H9 (cell line): ENCODE results near the gene ISG20L2. TPM values are rescaled to one million over a fixed set of nuclear protein-coding genes. Genes with fewer than 3 reads are reported as not detected.
A peak's percentile ranks its signal among the peaks of the same experiment; 100 is the strongest.

Experiments used
- DNase-seq: peaks from one replicate; pipeline ENCODE4 v3.0.0-alpha.2; 2017
- H2AFZ ChIP-seq: one replicate; pipeline ENCODE4 v1.6.1; 2013; ENCODE audit warnings: mild to moderate bottlenecking, low read length, control low read depth, moderate library complexity
- H2AK5ac ChIP-seq: 2 replicates; pipeline ENCODE4 v1.6.1; 2013; ENCODE audit warnings: low read length, control low read depth, mixed read lengths; ENCODE audit not compliant: insufficient read length
- H2BK120ac ChIP-seq: one replicate; pipeline ENCODE4 v1.6.1; 2013; ENCODE audit warnings: low read depth, mild to moderate bottlenecking, low read length, control low read depth, inconsistent platforms; ENCODE audit not compliant: poor library complexity, severe bottlenecking
- H2BK12ac ChIP-seq: 2 replicates; pipeline ENCODE4 v1.6.1; 2013; ENCODE audit warnings: low read length, control low read depth, mixed read lengths, low read depth; ENCODE audit not compliant: insufficient read length
- H2BK15ac ChIP-seq: 2 replicates; pipeline ENCODE4 v1.6.1; 2013; ENCODE audit warnings: low read depth, low read length, control low read depth
- H2BK20ac ChIP-seq: one replicate; pipeline ENCODE4 v1.6.1; 2013; ENCODE audit warnings: low read depth, mild to moderate bottlenecking, low read length, control low read depth, inconsistent platforms; ENCODE audit not compliant: poor library complexity, severe bottlenecking
- H2BK5ac ChIP-seq: 2 replicates; pipeline ENCODE4 v1.6.1; 2013; ENCODE audit warnings: low read length, control low read depth, mixed read lengths; ENCODE audit not compliant: insufficient read length
- H3K14ac ChIP-seq: 2 replicates; pipeline ENCODE4 v1.6.1; 2013; ENCODE audit warnings: low read length, control low read depth; ENCODE audit not compliant: insufficient read depth
- H3K18ac ChIP-seq: 2 replicates; pipeline ENCODE4 v1.6.1; 2013; ENCODE audit warnings: low read depth, mild to moderate bottlenecking, mixed read lengths, low read length, control low read depth; ENCODE audit not compliant: insufficient read length
- H3K23ac ChIP-seq: 2 replicates; pipeline ENCODE4 v1.6.1; 2013; ENCODE audit warnings: low read length, control low read depth, mixed read lengths, low read depth; ENCODE audit not compliant: insufficient read length
- H3K23me2 ChIP-seq: 2 replicates; pipeline ENCODE4 v1.6.1; 2013; ENCODE audit warnings: low read depth, mild to moderate bottlenecking, mixed read lengths, low read length, control low read depth; ENCODE audit not compliant: insufficient read length, poor library complexity, severe bottlenecking
- H3K27ac ChIP-seq: 2 replicates; pipeline ENCODE4 v1.5.1; 2013; ENCODE audit warnings: low read length, control low read depth, mixed read lengths, low read depth; ENCODE audit not compliant: insufficient read length
- H3K27me3 ChIP-seq: 2 replicates; pipeline ENCODE4 v1.6.1; 2013; ENCODE audit warnings: low read length, control low read depth, inconsistent platforms; ENCODE audit not compliant: insufficient read depth
- H3K4ac ChIP-seq: 2 replicates; pipeline ENCODE4 v1.6.1; 2013; ENCODE audit warnings: low read depth, mild to moderate bottlenecking, control low read depth, inconsistent platforms, low read length, moderate library complexity
- H3K4me1 ChIP-seq: 2 replicates; pipeline ENCODE4 v1.6.1; 2013; ENCODE audit warnings: low read length, control low read depth, inconsistent platforms; ENCODE audit not compliant: insufficient read depth
- H3K4me2 ChIP-seq: 2 replicates; pipeline ENCODE4 v1.6.1; 2013; ENCODE audit warnings: low read length, control low read depth, mixed read lengths; ENCODE audit not compliant: insufficient read length, insufficient read depth
- H3K56ac ChIP-seq: 2 replicates; pipeline ENCODE4 v1.6.1; 2013; ENCODE audit warnings: low read depth, mild to moderate bottlenecking, mixed read lengths, low read length, control low read depth; ENCODE audit not compliant: insufficient read length
- H3K79me1 ChIP-seq: 2 replicates; pipeline ENCODE4 v1.6.1; 2013; ENCODE audit warnings: low read depth, mild to moderate bottlenecking, moderate library complexity, low read length, control low read depth, inconsistent platforms; ENCODE audit not compliant: insufficient read depth, poor library complexity, severe bottlenecking
- H3K79me2 ChIP-seq: 2 replicates; pipeline ENCODE4 v1.6.1; 2013; ENCODE audit warnings: low read length, control low read depth, inconsistent platforms; ENCODE audit not compliant: insufficient read depth
- H3K9ac ChIP-seq: 2 replicates; pipeline ENCODE4 v1.6.1; 2013; ENCODE audit warnings: low read length, control low read depth, mixed read lengths; ENCODE audit not compliant: insufficient read length; ENCODE audit errors: extremely low read depth
- H3K9me3 ChIP-seq: one replicate; pipeline ENCODE4 v1.6.1; 2013; ENCODE audit warnings: low read depth, low read length, inconsistent platforms; ENCODE audit not compliant: control insufficient read depth
- H3T11ph ChIP-seq: one replicate; pipeline ENCODE4 v1.6.1; 2013; ENCODE audit warnings: mild to moderate bottlenecking, low read length, control low read depth, inconsistent platforms
- H4K20me1 ChIP-seq: one replicate; pipeline ENCODE4 v1.6.1; 2013; ENCODE audit not compliant: control insufficient read depth, insufficient read length, insufficient read depth
- H4K5ac ChIP-seq: 2 replicates; pipeline ENCODE4 v1.6.1; 2013; ENCODE audit warnings: low read depth, mild to moderate bottlenecking, mixed read lengths, low read length, control low read depth; ENCODE audit not compliant: insufficient read length
- H4K8ac ChIP-seq: replicated peaks from 2 replicates; pipeline ENCODE4 v1.6.1; 2013; ENCODE audit warnings: low read length, control low read depth, mixed read lengths, low read depth; ENCODE audit not compliant: insufficient read length
- H4K91ac ChIP-seq: 2 replicates; pipeline ENCODE4 v1.6.1; 2013; ENCODE audit warnings: low read depth, mild to moderate bottlenecking, moderate library complexity, mixed read lengths, low read length, control low read depth; ENCODE audit not compliant: insufficient read length
- H3K27ac Mint-ChIP-seq, 3 experiments: 2 replicates in 2 of 3; 3 replicates in 1 of 3; pipeline ENCODE4 v1.8.0; 2020 to 2021; ENCODE audit warnings: mixed read lengths in 3 of 3, mild to moderate bottlenecking in 1 of 3, moderate library complexity in 1 of 3
- H3K27me3 Mint-ChIP-seq: 2 replicates; pipeline ENCODE4 v1.8.0; 2021; ENCODE audit warnings: low read depth, mild to moderate bottlenecking, moderate library complexity, mixed read lengths
- H3K36me3 Mint-ChIP-seq, 3 experiments: 2 replicates in 2 of 3; 3 replicates in 1 of 3; pipeline ENCODE4 v1.8.0; 2020 to 2021; ENCODE audit warnings: low read depth in 3 of 3, mixed read lengths in 3 of 3; ENCODE audit not compliant: insufficient read depth in 1 of 3
- H3K4me1 Mint-ChIP-seq, 2 experiments: 2 replicates each; pipeline ENCODE4 v1.8.0; 2020; ENCODE audit warnings: mixed read lengths in 2 of 2
- H3K4me3 Mint-ChIP-seq, 2 experiments: 2 replicates in 1 of 2; 3 replicates in 1 of 2; pipeline ENCODE4 v1.8.0; 2020 to 2021; ENCODE audit warnings: mild to moderate bottlenecking in 2 of 2, mixed read lengths in 2 of 2, moderate library complexity in 1 of 2
- H3K9me3 Mint-ChIP-seq, 2 experiments: 2 replicates in 1 of 2; 3 replicates in 1 of 2; pipeline ENCODE4 v1.8.0; 2020; ENCODE audit warnings: mild to moderate bottlenecking in 2 of 2, mixed read lengths in 2 of 2, moderate library complexity in 1 of 2
- CTCF ChIP-seq: fragments of 200-600 bp; sonication (generic); conservative IDR thresholded peaks from 3 replicates; pipeline ENCODE4 v1.8.0; 2021; ENCODE audit warnings: antibody characterized with exemption, mild to moderate bottlenecking
- WGBS: extraction: QIAGEN DNeasy Blood & Tissue Kit; methylation state at CpG from one replicate; pipeline ENCODE4 v1.1.7; 2013; ENCODE audit warnings: missing lambda C conversion rate, low lambda C conversion rate, mixed read lengths; ENCODE audit not compliant: insufficient read length; ENCODE audit errors: extremely low coverage; 5-methylcytosine and 5-hydroxymethylcytosine counted together
- total RNA-seq: library from RNA; stranded (reverse); gene quantifications from 2 replicates; pipeline ENCODE4 v1.2.1, GENCODE V29; 2021

ISG20L2 gene
- total RNA-seq, 1 experiment from 2014 or later, result 57.6 TPM

DNA sequence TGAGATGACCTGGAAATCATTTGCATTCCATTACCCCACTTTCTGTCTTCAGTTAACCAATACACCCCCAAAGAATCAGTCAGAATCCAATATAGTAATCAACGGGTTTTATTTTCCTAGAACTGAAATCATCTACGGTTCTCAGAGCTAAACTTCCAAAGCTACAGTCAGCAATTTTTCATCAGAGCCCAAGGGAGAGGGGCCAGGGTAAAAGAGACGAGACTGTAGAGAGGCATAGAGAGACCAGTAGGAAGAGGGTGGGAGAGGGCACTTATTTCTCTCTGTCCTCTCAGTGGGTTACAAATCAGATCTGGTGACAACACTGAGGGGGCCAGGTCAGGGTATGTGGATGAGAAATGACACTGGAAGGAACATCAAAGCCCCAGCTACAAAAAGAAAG lies 13.5 kb upstream of the ISG20L2 start:
- Histone ChIP-seq H2AK5ac (no peak overlapping the region), H3K56ac (no peak overlapping the region), H3K79me2 (peaks cover 11% of the 10 kb centered on the region; the same call in 1 of the 2 replicates), H4K20me1 (no peaks in the 10 kb centered on the region), H3K18ac (no peak overlapping the region), H3T11ph (no peak overlapping the region), H3K79me1 (no peaks in the 10 kb centered on the region), H3K9ac (no peak overlapping the region), H2BK20ac (no peak overlapping the region), H3K23ac (no peak overlapping the region), H2BK12ac (no peak overlapping the region), H2BK5ac (no peak overlapping the region), H4K91ac (no peak overlapping the region), H3K14ac (no peak overlapping the region), H3K4me2 (peak overlapping the region; percentile 48), H3K27me3 (no peaks in the 10 kb centered on the region), H2BK15ac (no peak overlapping the region), H3K23me2 (peaks cover 12% of the 10 kb centered on the region), H3K27ac (peak overlapping the region; percentile 71), H3K4ac (no peak overlapping the region), H2AFZ (no peak overlapping the region), H4K8ac (no peak overlapping the region), H2BK120ac (no peak overlapping the region), H3K9me3 (no peaks in the 10 kb centered on the region), H3K4me1 (peaks cover 9% of the 10 kb centered on the region), H4K5ac (no peak overlapping the region)
- TF ChIP-seq CTCF, result no peak
- H3K4me3 Mint-ChIP-seq, result peak overlapping the region in 1 of 2 experiments; percentile 92; a peak in 3 of 5 replicates
- peak overlapping the region; percentile 90 to 99 (median 98); a peak in 6 of 7 replicates for H3K27ac Mint-ChIP-seq
- H3K36me3 Mint-ChIP-seq, result peaks cover 26 to 53% (median 45%) of the 10 kb centered on the region in 3 experiments; a peak in 6 of 7 replicates
- H3K9me3 Mint-ChIP-seq, result no peaks in the 10 kb centered on the region; a peak in 1 of 5 replicates
- peaks cover 32 to 44% of the 10 kb centered on the region in 2 experiments for H3K4me1 Mint-ChIP-seq
- no CpG with 5 or more reads among the region's 3 CpGs for WGBS
- no peaks in the 10 kb centered on the region for H3K27me3 Mint-ChIP-seq
- no peak for DNase-seq
